Measurements from ENCODE around the gene DENND4C.
"Not testable (repeated sequence)": the region's sequence is repeated elsewhere in the genome, so short reads cannot be mapped to it uniquely, and the experiment has no call there.

The DENND4C gene

GRCh38 chr9:19230355-19231125 is at the start of gene DENND4C:
TSS of gene DENND4C (plus strand) at chr9:19230693. CDS start at chr9:19276175, 45,482 bp downstream.
- peak; percentile 73 for DNase-seq (ENCODE audit: insufficient read length, low spot score)
- FAIRE-seq: peak; percentile 33

GRCh38 chr9:19180991-19181390 is 49.5 kb upstream of the DENND4C start:
- FAIRE-seq: no peak
- no peak for DNase-seq (ENCODE audit: insufficient read length, low spot score)

GRCh38 chr9:19181561-19181960 is 48.9 kb upstream of the DENND4C start:
- DNase-seq (ENCODE audit: insufficient read length, low spot score): no peak
- no peak for FAIRE-seq

GRCh38 chr9:19184144-19184917 is 46.2 kb upstream of the DENND4C start:
- peak; percentile 49 for DNase-seq (ENCODE audit: insufficient read length, low spot score)
- no peak for FAIRE-seq

GRCh38 chr9:19185191-19185590 is 45.3 kb upstream of the DENND4C start:
- DNase-seq (ENCODE audit: insufficient read length, low spot score): no peak
- FAIRE-seq: no peak

GRCh38 chr9:19186232-19186631 is 44.3 kb upstream of the DENND4C start:
- DNase-seq (ENCODE audit: insufficient read length, low spot score) (no peak), FAIRE-seq (no peak)

- no peak for FAIRE-seq
- no peak for DNase-seq (ENCODE audit: insufficient read length, low spot score)
Observed at GRCh38 chr9:19188771-19189170, 41.7 kb upstream of the DENND4C start.

- DNase-seq (ENCODE audit: insufficient read length, low spot score): no peak
- FAIRE-seq: no peak
Observed at GRCh38 chr9:19192202-19193028, 38.1 kb upstream of the DENND4C start.

- no peak for DNase-seq (ENCODE audit: insufficient read length, low spot score)
- no peak for FAIRE-seq
Observed at GRCh38 chr9:19193029-19193324, 37.5 kb upstream of the DENND4C start.

GRCh38 chr9:19193358-19193973 is 37.0 kb upstream of the DENND4C start:
- DNase-seq (ENCODE audit: insufficient read length, low spot score); FAIRE-seq: not testable (repeated sequence)

- no peak for DNase-seq (ENCODE audit: insufficient read length, low spot score)
- FAIRE-seq: no peak
Observed at GRCh38 chr9:19198406-19198805, 32.1 kb upstream of the DENND4C start.

GRCh38 chr9:19199012-19199411 is 31.5 kb upstream of the DENND4C start:
- FAIRE-seq: no peak
- no peak for DNase-seq (ENCODE audit: insufficient read length, low spot score)

GRCh38 chr9:19200229-19200628 is 30.3 kb upstream of the DENND4C start:
- DNase-seq (ENCODE audit: insufficient read length, low spot score) (no peak), FAIRE-seq (no peak)

- no peak for DNase-seq (ENCODE audit: insufficient read length, low spot score)
- no peak for FAIRE-seq
Observed at GRCh38 chr9:19201899-19202891, 28.3 kb upstream of the DENND4C start.

GRCh38 chr9:19203058-19203457 is 27.4 kb upstream of the DENND4C start:
- FAIRE-seq (no peak), DNase-seq (ENCODE audit: insufficient read length, low spot score) (no peak)

GRCh38 chr9:19208653-19209052 is 21.8 kb upstream of the DENND4C start:
- DNase-seq (ENCODE audit: insufficient read length, low spot score) (no peak), FAIRE-seq (no peak)

GRCh38 chr9:19209188-19209587 is 21.3 kb upstream of the DENND4C start:
- DNase-seq (ENCODE audit: insufficient read length, low spot score) (no peak), FAIRE-seq (no peak)

- FAIRE-seq (no peak), DNase-seq (ENCODE audit: insufficient read length, low spot score) (no peak)
Observed at GRCh38 chr9:19213823-19214222, 16.7 kb upstream of the DENND4C start.

GRCh38 chr9:19216466-19216865 is 14.0 kb upstream of the DENND4C start:
- DNase-seq (ENCODE audit: insufficient read length, low spot score) (no peak), FAIRE-seq (no peak)

- DNase-seq (ENCODE audit: insufficient read length, low spot score): no peak
- no peak for FAIRE-seq
Observed at GRCh38 chr9:19221326-19221725, 9.2 kb upstream of the DENND4C start.
